Spleen (tissue), 7 donors: ENCODE data around the gene CHCHD6.

ENCODE experiments used
- POLR2A ChIP-seq, 3 donors: fragments of 450-650 bp; IDR thresholded peaks; one replicate each; pipeline ENCODE4 v1.5.1; 2017; ENCODE audit warnings: antibody characterized with exemption in 3 of 3, mild to moderate bottlenecking in 1 of 3
- TF ChIP-seq, protein P1 (sequence below), 11 experiments: fragments of 200-600 bp in 7 of 11; fragments of 450-650 bp in 4 of 11; sonication (generic) in 4 of 11; IDR thresholded peaks in 8 of 11; conservative IDR thresholded peaks in 3 of 11; 1 replicate in 7 of 11; 2 replicates in 4 of 11; pipeline versions ENCODE4 v1.4.0 to v1.8.0; 2016 to 2021; ENCODE audit warnings: antibody characterized with exemption in 11 of 11, inconsistent platforms in 4 of 11, mild to moderate bottlenecking in 1 of 11
- donor health status: DM: no; HTN: no; CAD: no; lungs with moderate emphysema.
- donor health status: DM: no; HTN: no; CAD: no.
- donor health status: DM: no; HTN: no; CAD: no.

DNA sequence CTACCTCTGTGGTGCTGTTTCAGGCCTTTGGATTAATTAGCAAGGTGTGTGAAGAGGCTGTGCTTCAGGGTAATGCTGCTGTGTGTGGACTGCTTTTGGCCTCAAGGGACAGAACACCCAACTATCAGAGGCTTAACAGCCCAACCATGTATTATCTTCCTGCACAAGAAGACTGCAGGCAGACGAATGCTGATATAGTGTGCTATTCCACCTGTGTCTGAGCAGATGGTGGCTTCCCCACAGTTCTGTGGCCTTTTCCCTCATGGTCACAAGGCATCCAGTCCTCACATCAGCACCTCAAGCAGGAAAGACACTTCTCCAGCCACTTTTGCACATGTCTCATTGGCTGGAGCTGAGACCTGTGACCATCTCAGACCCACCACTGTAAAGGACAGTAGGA is 76.6 kb downstream of the CHCHD6 start:
- TF ChIP-seq, protein P1, sequence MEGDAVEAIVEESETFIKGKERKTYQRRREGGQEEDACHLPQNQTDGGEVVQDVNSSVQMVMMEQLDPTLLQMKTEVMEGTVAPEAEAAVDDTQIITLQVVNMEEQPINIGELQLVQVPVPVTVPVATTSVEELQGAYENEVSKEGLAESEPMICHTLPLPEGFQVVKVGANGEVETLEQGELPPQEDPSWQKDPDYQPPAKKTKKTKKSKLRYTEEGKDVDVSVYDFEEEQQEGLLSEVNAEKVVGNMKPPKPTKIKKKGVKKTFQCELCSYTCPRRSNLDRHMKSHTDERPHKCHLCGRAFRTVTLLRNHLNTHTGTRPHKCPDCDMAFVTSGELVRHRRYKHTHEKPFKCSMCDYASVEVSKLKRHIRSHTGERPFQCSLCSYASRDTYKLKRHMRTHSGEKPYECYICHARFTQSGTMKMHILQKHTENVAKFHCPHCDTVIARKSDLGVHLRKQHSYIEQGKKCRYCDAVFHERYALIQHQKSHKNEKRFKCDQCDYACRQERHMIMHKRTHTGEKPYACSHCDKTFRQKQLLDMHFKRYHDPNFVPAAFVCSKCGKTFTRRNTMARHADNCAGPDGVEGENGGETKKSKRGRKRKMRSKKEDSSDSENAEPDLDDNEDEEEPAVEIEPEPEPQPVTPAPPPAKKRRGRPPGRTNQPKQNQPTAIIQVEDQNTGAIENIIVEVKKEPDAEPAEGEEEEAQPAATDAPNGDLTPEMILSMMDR (IDR thresholded peaks at IDR 0.05 in 8 of 11, conservative IDR thresholded peaks at IDR 0.05 in 3 of 11): no peak
- TF ChIP-seq POLR2A (IDR thresholded peaks at IDR 0.05): no peak
